ENCODE data around the gene TNRC18. TPM values are rescaled to one million over a fixed set of nuclear protein-coding genes. Genes with fewer than 3 reads are reported as not detected.

Gene TNRC18
- total RNA-seq, 2 experiments from 2014 or later = 12.2 to 64.2 TPM

DNA sequence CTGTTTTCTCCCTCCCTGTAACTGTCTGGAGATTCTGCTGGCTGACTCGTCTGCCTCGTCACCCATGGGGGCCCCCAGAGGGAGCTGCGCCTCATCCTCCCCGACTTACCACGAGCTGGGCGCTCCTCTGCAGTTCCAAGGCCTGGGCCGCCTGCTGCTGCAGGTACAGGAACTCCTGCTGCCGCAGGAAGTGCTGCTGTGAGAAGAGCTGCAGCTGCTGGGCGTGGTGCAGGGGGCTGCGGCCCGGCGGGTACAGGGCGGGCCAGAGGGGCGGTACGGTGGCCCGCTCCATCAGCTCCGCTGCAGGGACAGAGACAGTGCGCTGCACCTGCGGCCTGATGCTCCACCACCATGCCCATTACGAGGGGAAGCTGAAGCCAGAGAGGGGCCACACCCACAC is 47.7 kb downstream of the TNRC18 start:
- no peak overlapping the region for H2AFZ ChIP-seq (ENCODE audit: low read length)
- H3K27ac ChIP-seq (ENCODE audit: low read depth, low read length, poor library complexity, severe bottlenecking) = no peak overlapping the region
- intact Hi-C loops (cut with micrococcal nuclease; ENCODE audit: unreplicated experiment) = no loop called here
- H3K9me2 ChIP-seq (ENCODE audit: insufficient read depth, low read length) = no peaks in the 10 kb centered on the region
- BruUV-seq (replicated peaks) = no TSS peak
- no peak overlapping the region for H3K4me2 ChIP-seq (ENCODE audit: low read length)
- H3K9me3 ChIP-seq (ENCODE audit: low read length) = no peaks in the 10 kb centered on the region
- H3K79me2 ChIP-seq (ENCODE audit: insufficient read depth, low read depth, low read length) = no peaks in the 10 kb centered on the region
- H3K4me3 ChIP-seq (ENCODE audit: low read depth, low read length, poor library complexity, severe bottlenecking) = no peak overlapping the region
- ChIA-PET CTCF (ENCODE audit: unreplicated experiment) (no interaction called here), POLR2A (no interaction called here)
- DNase-seq (ENCODE audit: low spot score) = no peak
- no peaks in the 10 kb centered on the region for H4K20me1 ChIP-seq (ENCODE audit: insufficient read depth, low read length)
- no peaks in the 10 kb centered on the region for H3K4me1 ChIP-seq (ENCODE audit: insufficient read depth, low read length, poor library complexity, severe bottlenecking)
- H3K36me3 ChIP-seq (ENCODE audit: insufficient read depth, low read length) = peaks cover 5% of the 10 kb centered on the region
- TF ChIP-seq, protein P1, sequence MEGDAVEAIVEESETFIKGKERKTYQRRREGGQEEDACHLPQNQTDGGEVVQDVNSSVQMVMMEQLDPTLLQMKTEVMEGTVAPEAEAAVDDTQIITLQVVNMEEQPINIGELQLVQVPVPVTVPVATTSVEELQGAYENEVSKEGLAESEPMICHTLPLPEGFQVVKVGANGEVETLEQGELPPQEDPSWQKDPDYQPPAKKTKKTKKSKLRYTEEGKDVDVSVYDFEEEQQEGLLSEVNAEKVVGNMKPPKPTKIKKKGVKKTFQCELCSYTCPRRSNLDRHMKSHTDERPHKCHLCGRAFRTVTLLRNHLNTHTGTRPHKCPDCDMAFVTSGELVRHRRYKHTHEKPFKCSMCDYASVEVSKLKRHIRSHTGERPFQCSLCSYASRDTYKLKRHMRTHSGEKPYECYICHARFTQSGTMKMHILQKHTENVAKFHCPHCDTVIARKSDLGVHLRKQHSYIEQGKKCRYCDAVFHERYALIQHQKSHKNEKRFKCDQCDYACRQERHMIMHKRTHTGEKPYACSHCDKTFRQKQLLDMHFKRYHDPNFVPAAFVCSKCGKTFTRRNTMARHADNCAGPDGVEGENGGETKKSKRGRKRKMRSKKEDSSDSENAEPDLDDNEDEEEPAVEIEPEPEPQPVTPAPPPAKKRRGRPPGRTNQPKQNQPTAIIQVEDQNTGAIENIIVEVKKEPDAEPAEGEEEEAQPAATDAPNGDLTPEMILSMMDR (conservative IDR thresholded peaks at IDR 0.05; ENCODE audit: low read length) = no peak
- TF ChIP-seq EZH2phosphoT487 (IDR thresholded peaks at IDR 0.05; ENCODE audit: borderline replicate concordance, low read depth, low read length) = no peak

DNA sequence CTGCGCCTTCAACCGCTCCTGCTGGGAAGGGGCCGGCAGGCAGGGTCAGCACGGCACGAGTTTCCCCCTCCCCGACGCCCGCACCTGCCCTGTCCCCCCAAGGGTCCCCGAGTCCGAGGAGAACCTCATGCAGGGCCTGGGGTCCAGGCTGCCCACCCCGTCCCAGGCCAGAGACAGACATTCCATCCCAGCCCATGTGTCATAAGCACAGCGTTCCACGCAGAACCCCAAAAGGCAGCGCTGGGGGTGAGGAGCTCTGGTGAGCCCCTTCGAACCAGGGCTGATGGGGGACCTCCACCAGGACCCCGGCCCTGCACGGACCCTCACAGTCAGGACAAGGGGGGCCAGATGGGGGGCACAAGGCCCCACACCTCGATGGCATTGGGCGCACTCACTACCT is 49.2 kb downstream of the TNRC18 start:
- no peaks in the 10 kb centered on the region for H3K9me2 ChIP-seq (ENCODE audit: insufficient read depth, low read length)
- POLR2A ChIA-PET = no interaction called here
- intact Hi-C loops (cut with micrococcal nuclease; ENCODE audit: unreplicated experiment) = no loop called here
- no peak overlapping the region for H2AFZ ChIP-seq (ENCODE audit: low read length)
- no peaks in the 10 kb centered on the region for H3K4me1 ChIP-seq (ENCODE audit: insufficient read depth, low read length, poor library complexity, severe bottlenecking)
- no peaks in the 10 kb centered on the region for H3K79me2 ChIP-seq (ENCODE audit: insufficient read depth, low read depth, low read length)
- H4K20me1 ChIP-seq (ENCODE audit: insufficient read depth, low read length) = no peaks in the 10 kb centered on the region
- no peak for DNase-seq (ENCODE audit: low spot score)
- no peak overlapping the region for H3K4me3 ChIP-seq (ENCODE audit: low read depth, low read length, poor library complexity, severe bottlenecking)
- BruUV-seq (replicated peaks) = no TSS peak
- no peak overlapping the region for H3K27ac ChIP-seq (ENCODE audit: low read depth, low read length, poor library complexity, severe bottlenecking)
- no peak overlapping the region for H3K4me2 ChIP-seq (ENCODE audit: low read length)
- no peak for TF ChIP-seq EZH2phosphoT487 (IDR thresholded peaks at IDR 0.05; ENCODE audit: borderline replicate concordance, low read depth, low read length)
- TF ChIP-seq, protein P1 (conservative IDR thresholded peaks at IDR 0.05; ENCODE audit: low read length) = no peak
- CTCF ChIA-PET (ENCODE audit: unreplicated experiment) = no interaction called here
- peaks cover 16% of the 10 kb centered on the region for H3K36me3 ChIP-seq (ENCODE audit: insufficient read depth, low read length)
- H3K9me3 ChIP-seq (ENCODE audit: low read length) = no peaks in the 10 kb centered on the region

DNA sequence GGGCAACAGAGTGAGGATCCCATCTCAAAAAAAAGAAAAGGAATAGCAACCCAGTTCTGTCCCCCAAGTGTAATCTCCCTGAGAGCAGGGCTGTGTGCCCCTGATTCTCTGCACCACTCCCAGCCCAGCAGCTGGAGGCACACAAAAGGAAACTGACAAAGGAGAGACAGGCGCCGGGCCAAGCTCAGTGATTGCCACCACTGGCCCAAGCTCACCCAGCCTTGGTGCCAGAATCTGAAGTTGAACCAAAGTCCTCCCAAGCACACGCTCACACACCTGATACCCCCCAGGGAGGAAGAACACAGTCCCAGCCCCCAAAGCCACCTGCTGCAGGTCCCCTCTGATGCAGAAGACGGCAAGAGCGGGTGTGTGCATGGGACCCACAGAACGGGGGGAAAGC is 50.3 kb downstream of the TNRC18 start:
- Histone ChIP-seq H3K4me3 (ENCODE audit: low read depth, low read length, poor library complexity, severe bottlenecking) (no peak overlapping the region), H3K9me2 (ENCODE audit: insufficient read depth, low read length) (no peaks in the 10 kb centered on the region), H3K9me3 (ENCODE audit: low read length) (no peaks in the 10 kb centered on the region), H3K4me2 (ENCODE audit: low read length) (no peak overlapping the region), H4K20me1 (ENCODE audit: insufficient read depth, low read length) (no peaks in the 10 kb centered on the region), H2AFZ (ENCODE audit: low read length) (no peak overlapping the region), H3K4me1 (ENCODE audit: insufficient read depth, low read length, poor library complexity, severe bottlenecking) (no peaks in the 10 kb centered on the region), H3K79me2 (ENCODE audit: insufficient read depth, low read depth, low read length) (no peaks in the 10 kb centered on the region), H3K27ac (ENCODE audit: low read depth, low read length, poor library complexity, severe bottlenecking) (no peak overlapping the region), H3K36me3 (ENCODE audit: insufficient read depth, low read length) (peaks cover 16% of the 10 kb centered on the region)
- no peak for DNase-seq (ENCODE audit: low spot score)
- ChIA-PET CTCF (ENCODE audit: unreplicated experiment) (no interaction called here), POLR2A (no interaction called here)
- intact Hi-C loops (cut with micrococcal nuclease; ENCODE audit: unreplicated experiment) = no loop called here
- BruUV-seq (replicated peaks) = no TSS peak
- TF ChIP-seq, protein P1 (conservative IDR thresholded peaks at IDR 0.05; ENCODE audit: low read length) = no peak
- TF ChIP-seq EZH2phosphoT487 (IDR thresholded peaks at IDR 0.05; ENCODE audit: borderline replicate concordance, low read depth, low read length) = no peak
